IPS-18a (cell line): ENCODE results near the gene KLHL7.
"Not testable (repeated sequence)": the region's sequence is repeated elsewhere in the genome, so short reads cannot be mapped to it uniquely, and the experiment has no call there.

Experiments used
- H3K27ac ChIP-seq: one replicate; pipeline ENCODE4 v1.5.1; 2013; ENCODE audit warnings: low read length
- H3K27me3 ChIP-seq: one replicate; pipeline ENCODE4 v1.6.1; 2013; ENCODE audit warnings: mild to moderate bottlenecking, low read length; ENCODE audit not compliant: control insufficient read depth, insufficient read depth
- H3K36me3 ChIP-seq: one replicate; pipeline ENCODE4 v1.6.1; 2013; ENCODE audit warnings: low read depth, low read length; ENCODE audit not compliant: control insufficient read depth
- H3K4me1 ChIP-seq: one replicate; pipeline ENCODE4 v1.6.1; 2013; ENCODE audit warnings: low read depth, low read length; ENCODE audit not compliant: control insufficient read depth
- H3K4me3 ChIP-seq: one replicate; pipeline ENCODE4 v1.5.1; 2013; ENCODE audit warnings: low read length
- H3K9ac ChIP-seq: one replicate; pipeline ENCODE4 v1.6.1; 2013; ENCODE audit warnings: mild to moderate bottlenecking, low read length, moderate library complexity
- H3K9me3 ChIP-seq: one replicate; pipeline ENCODE4 v1.6.1; 2013; ENCODE audit warnings: low read depth, low read length; ENCODE audit not compliant: control insufficient read depth

KLHL7 gene

DNA sequence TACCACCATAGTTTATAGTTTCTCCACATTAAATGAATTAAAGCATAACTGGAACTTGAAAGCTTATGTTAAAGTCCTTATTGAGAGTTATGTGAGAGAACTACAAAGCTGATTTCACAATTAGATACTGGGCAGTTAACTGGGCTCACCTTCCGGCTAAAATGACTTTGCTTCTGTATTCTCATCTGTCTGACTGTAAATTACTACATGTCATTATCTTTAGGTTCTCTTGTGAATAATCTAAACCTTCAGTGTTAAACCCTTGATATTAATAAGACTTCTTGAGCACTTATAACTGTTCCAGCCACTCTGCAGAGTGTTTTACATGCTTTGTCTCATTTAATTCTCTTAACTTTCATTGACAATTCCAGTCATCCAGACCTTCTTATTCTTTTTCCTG lies 3.9 kb downstream of the KLHL7 start:
- no peaks in the 10 kb centered on the region for H3K36me3 ChIP-seq
- H3K9me3 ChIP-seq, result no peaks in the 10 kb centered on the region
- H3K4me1 ChIP-seq, result peaks cover 46% of the 10 kb centered on the region
- H3K27me3 ChIP-seq, result no peaks in the 10 kb centered on the region
- H3K27ac ChIP-seq, result no peak overlapping the region
- H3K4me3 ChIP-seq, result no peak overlapping the region
- H3K9ac ChIP-seq, result no peak overlapping the region

DNA sequence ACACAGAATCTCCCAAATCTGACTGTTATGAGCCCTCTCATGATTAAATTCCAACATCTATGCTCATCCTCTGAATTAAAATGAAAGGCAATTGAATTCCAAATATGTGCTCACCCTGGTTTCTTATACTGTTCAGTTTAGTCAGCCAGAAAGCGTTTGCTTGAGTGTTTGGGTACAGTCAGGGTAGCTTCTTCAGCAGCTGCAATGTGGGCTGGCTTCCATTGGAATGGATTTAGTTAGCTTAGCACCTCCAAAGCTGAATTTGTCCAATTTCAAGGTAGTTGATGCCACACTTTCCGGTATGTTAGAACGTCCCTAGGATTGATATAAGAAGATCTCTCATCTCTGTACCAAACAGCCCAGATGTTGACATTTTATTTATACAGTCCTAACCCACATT lies 9.3 kb downstream of the KLHL7 start:
- Histone ChIP-seq H3K36me3 (no peaks in the 10 kb centered on the region), H3K27me3 (no peaks in the 10 kb centered on the region), H3K4me3 (no peak overlapping the region), H3K9ac (no peak overlapping the region), H3K9me3 (no peaks in the 10 kb centered on the region), H3K4me1 (peaks cover 61% of the 10 kb centered on the region), H3K27ac (peak overlapping the region; percentile 14)

DNA sequence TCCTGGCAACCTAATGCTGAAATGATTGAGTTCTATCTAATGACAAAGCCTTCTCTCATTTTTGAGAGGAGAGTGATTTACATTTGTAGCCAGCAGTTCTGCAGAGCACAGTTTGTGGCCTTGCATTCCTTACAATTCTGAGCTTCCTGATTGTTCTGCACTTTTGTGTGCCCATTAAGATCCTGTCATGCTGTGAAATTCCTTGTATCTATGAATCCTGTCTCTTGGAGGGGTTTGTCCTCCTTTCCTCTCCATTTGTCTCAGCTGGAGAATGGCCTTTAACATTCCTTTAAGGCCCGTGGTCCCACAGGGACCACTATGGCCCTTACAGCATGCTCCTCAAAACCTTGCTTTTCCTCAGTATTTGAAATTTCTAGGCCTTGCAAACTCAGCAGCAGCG lies 10.4 kb downstream of the KLHL7 start:
- Histone ChIP-seq H3K27me3 (no peaks in the 10 kb centered on the region), H3K36me3 (no peaks in the 10 kb centered on the region), H3K9ac (peak overlapping the region; percentile 24), H3K4me3 (peak overlapping the region; percentile 11), H3K9me3 (no peaks in the 10 kb centered on the region), H3K27ac (peak overlapping the region; percentile 48), H3K4me1 (peaks cover 61% of the 10 kb centered on the region)

DNA sequence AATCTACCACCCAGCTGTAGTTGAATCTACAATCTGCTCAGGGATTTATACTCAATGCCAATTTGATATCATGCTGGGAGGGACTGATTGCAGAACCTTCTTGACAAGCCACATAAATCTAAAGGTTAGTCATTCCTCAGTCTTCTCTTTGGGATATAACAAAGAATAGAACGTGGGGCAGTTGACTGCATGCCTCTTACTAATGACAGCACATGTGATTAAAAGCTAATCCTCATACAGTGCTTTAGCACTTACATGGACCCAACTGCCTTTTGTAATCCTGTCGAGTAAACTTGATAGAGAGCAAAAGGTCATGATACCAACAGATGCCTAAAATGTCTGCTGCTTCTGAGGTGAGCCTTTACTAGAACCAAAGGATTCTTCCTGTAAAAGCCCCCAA lies 12.3 kb downstream of the KLHL7 start:
- Histone ChIP-seq H3K4me3 (no peak overlapping the region), H3K27me3 (no peaks in the 10 kb centered on the region), H3K36me3 (peaks cover 3% of the 10 kb centered on the region), H3K4me1 (peaks cover 52% of the 10 kb centered on the region), H3K9ac (no peak overlapping the region), H3K9me3 (no peaks in the 10 kb centered on the region), H3K27ac (no peak overlapping the region)

DNA sequence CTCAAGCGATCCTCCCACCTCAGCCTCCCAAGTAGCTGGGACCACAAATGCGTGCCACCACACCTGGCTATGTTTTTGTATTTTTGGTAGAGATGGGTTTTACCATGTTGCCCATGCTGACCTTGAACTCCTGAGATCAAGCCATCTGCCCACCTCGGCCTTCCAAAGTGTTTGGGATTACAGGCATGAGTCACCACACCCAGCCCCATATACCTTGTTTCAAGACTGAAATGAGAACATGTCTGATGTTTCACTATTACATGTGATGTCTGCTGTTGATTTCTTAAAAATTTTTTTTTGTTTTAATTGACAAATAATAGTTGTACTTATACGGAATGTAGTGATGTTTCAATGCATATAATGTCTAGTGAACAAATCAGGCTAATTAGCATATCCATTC lies 14.5 kb downstream of the KLHL7 start:
- H3K9ac ChIP-seq, result no peak overlapping the region
- peaks cover 12% of the 10 kb centered on the region for H3K36me3 ChIP-seq
- H3K9me3 ChIP-seq, result no peaks in the 10 kb centered on the region
- H3K4me1 ChIP-seq, result peaks cover 30% of the 10 kb centered on the region
- H3K4me3 ChIP-seq, result no peak overlapping the region
- no peak overlapping the region for H3K27ac ChIP-seq
- no peaks in the 10 kb centered on the region for H3K27me3 ChIP-seq

DNA sequence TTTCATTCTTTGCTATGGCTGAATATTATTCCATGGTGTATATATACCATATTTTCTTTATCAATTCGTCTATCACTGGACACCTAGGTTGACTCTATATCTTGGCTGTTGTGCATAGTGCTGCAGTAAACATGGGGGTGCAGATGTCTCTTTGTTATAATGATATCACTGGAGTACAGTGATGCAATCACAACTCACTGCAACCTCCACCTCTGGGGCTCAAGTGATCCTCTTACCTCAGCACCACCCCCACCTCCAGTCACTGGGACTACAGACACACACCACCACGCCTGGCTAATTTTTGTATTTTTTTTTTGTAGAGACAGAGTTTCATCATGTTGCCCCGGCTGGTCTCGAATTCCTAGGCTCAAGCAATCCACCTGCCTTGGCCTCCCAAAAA lies 15.6 kb downstream of the KLHL7 start:
- no peaks in the 10 kb centered on the region for H3K9me3 ChIP-seq

DNA sequence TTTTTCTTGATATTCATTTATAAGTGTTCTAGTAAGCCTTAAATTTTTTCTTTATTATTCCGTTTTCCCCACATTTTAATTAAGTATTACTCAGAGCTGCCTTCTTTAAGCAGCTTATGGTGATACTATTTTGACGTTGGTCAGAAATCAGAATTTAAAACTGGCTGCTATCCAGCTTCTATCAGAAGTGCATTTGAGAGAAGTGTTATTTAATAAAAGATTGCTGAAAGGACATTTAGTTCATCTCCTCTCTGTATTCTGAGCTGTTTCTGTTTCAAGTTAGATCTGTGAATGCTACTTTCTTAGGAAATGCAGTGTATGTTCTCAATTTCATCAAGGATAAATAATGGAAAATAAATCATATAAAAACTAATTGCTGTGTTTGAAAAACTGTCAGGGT lies 17.4 kb downstream of the KLHL7 start:
- Histone ChIP-seq H3K4me3 (no peak overlapping the region), H3K27ac (no peak overlapping the region), H3K36me3 (peaks cover 39% of the 10 kb centered on the region)

More for the DNA sequence above, 15.6 kb downstream of the KLHL7 start:
- Histone ChIP-seq H3K4me3 (no peak overlapping the region), H3K27me3 (no peaks in the 10 kb centered on the region), H3K4me1 (peaks cover 20% of the 10 kb centered on the region), H3K9ac (no peak overlapping the region), H3K36me3 (peaks cover 22% of the 10 kb centered on the region), H3K27ac (no peak overlapping the region)

DNA sequence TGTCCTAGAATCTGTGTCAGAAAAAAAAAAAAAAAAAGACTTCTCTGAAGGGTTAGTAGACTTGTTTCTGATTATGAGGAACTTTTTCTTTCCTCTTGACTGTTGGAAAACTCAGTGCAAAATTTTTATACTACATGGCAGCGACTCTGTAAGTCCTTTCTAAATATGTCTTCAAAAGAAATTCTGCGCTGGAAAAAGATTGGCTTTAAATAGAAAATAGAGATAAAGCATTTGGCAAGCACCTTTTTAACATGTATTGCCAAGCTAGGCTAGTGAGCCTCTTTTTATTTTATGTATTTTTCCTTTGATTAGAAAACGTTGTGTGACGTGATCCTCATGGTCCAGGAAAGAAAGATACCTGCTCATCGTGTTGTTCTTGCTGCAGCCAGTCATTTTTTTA lies 17.9 kb downstream of the KLHL7 start:
- H3K9ac ChIP-seq, result no peak overlapping the region
- peaks cover 43% of the 10 kb centered on the region for H3K36me3 ChIP-seq
- no peak overlapping the region for H3K4me3 ChIP-seq

More for the DNA sequence above, 17.4 kb downstream of the KLHL7 start:
- Histone ChIP-seq H3K9me3 (no peaks in the 10 kb centered on the region), H3K4me1 (peaks cover 8% of the 10 kb centered on the region), H3K27me3 (no peaks in the 10 kb centered on the region), H3K9ac (no peak overlapping the region)

DNA sequence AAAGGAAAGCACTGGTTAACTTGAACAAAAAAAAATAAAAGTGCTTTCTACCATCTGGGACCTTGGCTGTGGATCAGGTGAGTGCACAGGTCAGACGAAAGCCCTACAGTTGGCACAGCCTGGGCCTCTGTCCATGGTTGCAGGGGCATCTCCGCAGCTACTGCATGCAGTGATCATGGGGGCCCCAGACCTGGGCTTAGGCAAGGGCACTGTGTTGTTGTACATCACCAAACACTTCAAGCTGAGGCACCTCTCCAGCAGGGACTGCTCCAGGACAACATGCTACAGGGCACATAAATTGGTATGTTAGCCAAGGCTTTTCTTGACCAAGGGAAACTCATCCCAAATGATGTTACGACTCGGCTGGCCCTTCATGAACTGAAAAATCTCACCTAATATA lies 23.5 kb downstream of the KLHL7 start:
- H3K4me1 ChIP-seq, result no peaks in the 10 kb centered on the region
- no peaks in the 10 kb centered on the region for H3K9me3 ChIP-seq
- H3K9ac ChIP-seq, result no peak overlapping the region
- no peaks in the 10 kb centered on the region for H3K27me3 ChIP-seq
- no peak overlapping the region for H3K4me3 ChIP-seq
- no peak overlapping the region for H3K27ac ChIP-seq
- H3K36me3 ChIP-seq, result peaks cover 58% of the 10 kb centered on the region

More for the DNA sequence above, 17.9 kb downstream of the KLHL7 start:
- Histone ChIP-seq H3K27me3 (no peaks in the 10 kb centered on the region), H3K27ac (no peak overlapping the region), H3K4me1 (peaks cover 3% of the 10 kb centered on the region), H3K9me3 (no peaks in the 10 kb centered on the region)

DNA sequence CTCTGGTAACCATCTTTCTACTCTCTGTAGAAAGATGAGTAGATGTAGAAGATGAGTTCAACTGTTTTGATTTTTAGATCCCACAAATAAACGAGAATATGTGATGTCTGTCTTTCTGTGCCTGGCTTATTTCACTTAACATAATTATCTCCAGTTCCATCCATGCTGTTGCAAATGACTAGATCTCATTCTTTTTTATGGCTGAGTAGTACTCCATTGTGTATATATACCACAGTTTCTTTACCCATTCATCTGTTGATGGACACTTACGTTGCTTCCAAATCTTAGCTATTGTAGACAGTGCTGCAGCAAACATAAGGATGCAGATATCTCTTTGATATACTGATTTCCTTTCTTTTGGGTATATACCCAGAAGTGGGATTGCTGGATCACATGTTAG lies 26.2 kb downstream of the KLHL7 start:
- H3K4me3 ChIP-seq, H3K27ac ChIP-seq, H3K9me3 ChIP-seq, H3K27me3 ChIP-seq, H3K4me1 ChIP-seq, H3K9ac ChIP-seq: not testable (repeated sequence)
- peaks cover 33% of the 10 kb centered on the region for H3K36me3 ChIP-seq

DNA sequence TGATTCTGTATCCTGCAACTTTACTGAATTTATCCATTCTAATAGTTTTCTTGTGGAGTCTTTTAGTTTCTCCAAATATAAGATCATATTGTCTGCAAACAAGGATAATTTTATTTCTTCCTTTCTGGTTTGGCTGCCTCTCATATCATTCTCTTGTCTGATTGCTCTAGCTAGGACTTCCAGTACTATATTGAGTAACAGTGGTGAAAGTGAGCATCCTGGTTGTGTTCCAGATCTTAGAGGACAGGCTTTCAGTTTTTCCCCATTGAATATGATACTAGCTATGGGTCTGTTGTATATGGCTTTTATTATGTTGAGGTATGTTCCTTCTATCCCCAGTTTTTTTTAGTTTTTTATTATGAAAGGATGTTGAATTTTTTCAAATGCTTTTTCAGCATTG lies 28.2 kb downstream of the KLHL7 start:
- no peaks in the 10 kb centered on the region for H3K27me3 ChIP-seq
- H3K27ac ChIP-seq, result no peak overlapping the region
- no peaks in the 10 kb centered on the region for H3K4me1 ChIP-seq
- no peaks in the 10 kb centered on the region for H3K9me3 ChIP-seq
- H3K9ac ChIP-seq, result no peak overlapping the region
- H3K4me3 ChIP-seq, result no peak overlapping the region
- peaks cover 14% of the 10 kb centered on the region for H3K36me3 ChIP-seq

DNA sequence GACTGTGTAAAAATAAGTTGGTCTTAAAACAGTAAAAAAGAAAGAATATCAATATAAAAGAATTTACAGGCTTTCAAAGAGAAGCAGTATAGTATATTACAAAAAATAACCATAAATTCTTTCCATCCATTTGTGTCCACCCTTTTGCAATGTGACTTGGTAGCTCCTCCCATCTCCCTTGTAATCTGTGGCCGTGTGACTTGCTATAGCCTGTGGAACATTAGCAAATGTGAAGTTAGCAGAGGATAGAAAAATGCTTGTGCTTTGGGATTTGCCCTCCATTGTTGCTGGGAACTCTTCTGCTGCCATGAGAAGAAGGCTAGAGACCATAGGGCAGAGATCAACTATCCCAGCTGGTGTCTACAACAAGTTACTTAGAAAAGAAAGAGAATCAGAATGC lies 30.2 kb downstream of the KLHL7 start:
- Histone ChIP-seq H3K9me3 (no peaks in the 10 kb centered on the region), H3K27me3 (no peaks in the 10 kb centered on the region), H3K9ac (no peak overlapping the region), H3K4me3 (no peak overlapping the region), H3K27ac (no peak overlapping the region), H3K4me1 (no peaks in the 10 kb centered on the region), H3K36me3 (peaks cover 6% of the 10 kb centered on the region)
